Activated CD4-positive, alpha-beta T cell treated with anti-CD3 and anti-CD28 coated beads for 36 hours (primary cell): ENCODE results near the gene PHF21B. TPM values are rescaled to one million over a fixed set of nuclear protein-coding genes. Genes with fewer than 3 reads are reported as not detected.
A peak's percentile ranks its signal among the peaks of the same experiment; 100 is the strongest.

Source experiments
- ATAC-seq: fragments of 200-7000 bp; cut with Tn5 transposase; one replicate; pipeline ENCODE4 v1.10.0; 2021; ENCODE audit warnings: mild to moderate bottlenecking, moderate library complexity
- CTCF ChIA-PET: fragments of 350-600 bp; sonication (Branson Sonifier 250); formaldehyde crosslinking; loops from one replicate; lab custom pipeline; 2021; ENCODE audit warnings: antibody characterized with exemption; lab: Charles Lee
- POLR2A ChIA-PET: fragments of 350-600 bp; sonication (Branson Sonifier 250); formaldehyde crosslinking; loops from one replicate; lab custom pipeline; 2021; ENCODE audit warnings: antibody characterized with exemption, inconsistent platforms; lab: Charles Lee
- DNase-seq: peaks from one replicate; pipeline ENCODE4 v3.0.0-alpha.2; 2020
- H3K27ac Mint-ChIP-seq: one replicate; pipeline ENCODE4 v1.8.0; 2021; ENCODE audit warnings: mixed read lengths
- H3K27me3 Mint-ChIP-seq: one replicate; pipeline ENCODE4 v1.8.0; 2021; ENCODE audit warnings: mixed read lengths
- H3K36me3 Mint-ChIP-seq: one replicate; pipeline ENCODE4 v1.8.0; 2021; ENCODE audit warnings: low read depth, mixed read lengths
- H3K4me1 Mint-ChIP-seq: one replicate; pipeline ENCODE4 v1.8.0; 2021; ENCODE audit warnings: mixed read lengths
- H3K4me3 Mint-ChIP-seq: one replicate; pipeline ENCODE4 v1.8.0; 2021; ENCODE audit warnings: mild to moderate bottlenecking, moderate library complexity, mixed read lengths
- H3K9me3 Mint-ChIP-seq: one replicate; pipeline ENCODE4 v1.8.0; 2021; ENCODE audit warnings: low read depth, mixed read lengths
- intact Hi-C, 2 experiments: fragments of 100-400 bp; cut with DNase I in 1 of 2; cut with micrococcal nuclease in 1 of 2; formaldehyde crosslinking; loops; one replicate each; pipeline versions ENCODE4 v1.14.2 to v1.15.1; 2022 to 2024; cut with DNase I, micrococcal nuclease
- total RNA-seq, 2 experiments: library from RNA; stranded (reverse); gene quantifications; one replicate each; pipeline ENCODE4 v1.2.3, GENCODE V29; 2021

PHF21B gene
- total RNA-seq, 2 experiments from 2014 or later: not detected

- intact Hi-C loops: no loop called here
- H3K9me3 Mint-ChIP-seq: no peaks in the 10 kb centered on the region
- ChIA-PET POLR2A (no interaction called here), CTCF (no interaction called here)
- no peak overlapping the region for H3K4me3 Mint-ChIP-seq
- H3K27ac Mint-ChIP-seq: no peak overlapping the region
- ATAC-seq (no peak), DNase-seq (no peak)
- no peaks in the 10 kb centered on the region for H3K4me1 Mint-ChIP-seq
- H3K36me3 Mint-ChIP-seq: no peaks in the 10 kb centered on the region
- no peaks in the 10 kb centered on the region for H3K27me3 Mint-ChIP-seq
Measured at GRCh38 chr22:44884968-44885805, 124.6 kb downstream of the PHF21B start.

DNA sequence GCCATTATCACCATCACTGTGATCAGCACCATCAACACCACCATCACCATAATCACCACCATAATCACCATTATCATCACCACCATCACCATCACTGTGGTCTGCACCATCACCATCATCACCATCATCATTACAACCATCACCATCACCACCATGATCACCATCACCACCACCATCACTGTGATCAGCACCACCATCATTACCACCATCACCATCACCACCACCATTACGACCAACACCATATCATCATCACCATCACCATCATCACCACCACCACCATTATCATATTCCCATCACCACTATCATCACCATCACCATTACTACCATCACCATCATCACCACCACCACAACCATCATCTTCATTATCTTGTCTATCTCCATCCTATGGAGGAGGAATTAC, 125.2 kb downstream of the PHF21B start:
- Mint-ChIP-seq H3K4me1 (no peaks in the 10 kb centered on the region), H3K9me3 (no peaks in the 10 kb centered on the region), H3K27ac (no peak overlapping the region), H3K27me3 (no peaks in the 10 kb centered on the region), H3K36me3 (no peaks in the 10 kb centered on the region), H3K4me3 (no peak overlapping the region)
- POLR2A ChIA-PET: no interaction called here
- ATAC-seq (no peak), DNase-seq (no peak)
- intact Hi-C loops: no loop called here
- CTCF ChIA-PET: no interaction called here

- Mint-ChIP-seq H3K4me1 (no peaks in the 10 kb centered on the region), H3K27me3 (no peaks in the 10 kb centered on the region), H3K4me3 (no peak overlapping the region), H3K9me3 (no peaks in the 10 kb centered on the region), H3K27ac (no peak overlapping the region), H3K36me3 (no peaks in the 10 kb centered on the region)
- intact Hi-C loops: no loop called here
- POLR2A ChIA-PET: no interaction called here
- ATAC-seq: no peak
- DNase-seq: no peak
- CTCF ChIA-PET: no interaction called here
Measured at GRCh38 chr22:44883011-44883421, 126.8 kb downstream of the PHF21B start.

DNA sequence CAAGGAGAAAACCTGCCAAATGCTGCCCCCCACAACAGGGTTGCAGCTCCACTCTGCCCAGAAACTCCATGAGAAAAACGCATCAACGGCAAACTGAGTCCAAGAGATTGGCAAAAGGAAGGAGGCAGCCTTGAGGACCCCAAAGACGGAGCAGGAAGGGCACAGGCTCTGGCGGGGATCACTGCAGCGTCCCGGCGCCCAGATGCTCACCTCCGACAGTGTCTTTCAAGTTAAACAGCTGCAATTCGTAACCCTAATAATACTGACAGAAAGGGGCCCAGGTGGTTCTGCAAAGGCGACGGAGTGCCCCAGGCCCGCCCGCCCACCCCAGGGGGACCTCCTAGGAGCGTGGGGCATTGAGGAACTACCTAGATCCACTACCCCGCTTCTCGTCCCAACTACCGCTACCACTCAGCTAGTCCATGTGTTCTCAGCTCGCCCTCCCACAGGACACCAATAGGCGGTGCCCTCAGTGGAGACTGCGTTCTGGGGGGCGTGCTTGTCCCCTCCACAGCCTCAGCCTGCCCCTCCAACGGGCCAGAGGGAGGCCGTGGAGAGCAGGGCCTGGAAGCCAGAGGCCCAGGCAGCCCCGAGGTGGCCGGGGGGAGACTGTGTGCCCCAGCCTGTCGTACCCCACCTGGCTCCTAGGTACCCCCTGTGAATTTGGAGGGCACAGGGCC, 127.4 kb downstream of the PHF21B start:
- DNase-seq (no peak), ATAC-seq (no peak)
- Mint-ChIP-seq H3K27ac (no peak overlapping the region), H3K4me1 (no peaks in the 10 kb centered on the region), H3K27me3 (no peaks in the 10 kb centered on the region), H3K9me3 (peaks cover 2% of the 10 kb centered on the region), H3K36me3 (no peaks in the 10 kb centered on the region), H3K4me3 (no peak overlapping the region)
- ChIA-PET CTCF (no interaction called here), POLR2A (no interaction called here)
- intact Hi-C loops: no loop called here

DNA sequence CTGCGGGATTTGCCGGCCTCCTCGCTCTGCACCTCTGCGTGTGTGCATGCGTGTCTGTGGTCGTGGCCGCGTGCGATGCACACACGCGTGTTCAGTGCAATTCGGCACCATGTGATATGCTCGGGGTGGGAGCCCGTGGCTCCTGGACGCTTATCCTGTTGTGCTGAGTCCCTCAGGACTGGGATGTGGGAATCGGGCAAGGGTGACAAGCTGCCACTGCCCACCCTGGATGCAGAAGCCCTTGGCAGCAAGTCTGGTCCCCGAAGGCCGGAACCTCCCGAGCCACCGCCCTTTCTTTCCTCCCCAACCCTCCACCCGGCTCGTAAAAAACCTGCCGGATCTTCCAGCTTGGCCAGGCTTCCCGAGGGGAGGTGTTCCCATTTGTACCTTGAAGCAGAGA, 128.2 kb downstream of the PHF21B start:
- ChIA-PET CTCF (no interaction called here), POLR2A (no interaction called here)
- H3K27me3 Mint-ChIP-seq: no peaks in the 10 kb centered on the region
- intact Hi-C loops: no loop called here
- no peak overlapping the region for H3K27ac Mint-ChIP-seq
- no peak overlapping the region for H3K4me3 Mint-ChIP-seq
- ATAC-seq (no peak), DNase-seq (no peak)
- no peaks in the 10 kb centered on the region for H3K4me1 Mint-ChIP-seq
- H3K9me3 Mint-ChIP-seq: peaks cover 3% of the 10 kb centered on the region
- no peaks in the 10 kb centered on the region for H3K36me3 Mint-ChIP-seq

DNA sequence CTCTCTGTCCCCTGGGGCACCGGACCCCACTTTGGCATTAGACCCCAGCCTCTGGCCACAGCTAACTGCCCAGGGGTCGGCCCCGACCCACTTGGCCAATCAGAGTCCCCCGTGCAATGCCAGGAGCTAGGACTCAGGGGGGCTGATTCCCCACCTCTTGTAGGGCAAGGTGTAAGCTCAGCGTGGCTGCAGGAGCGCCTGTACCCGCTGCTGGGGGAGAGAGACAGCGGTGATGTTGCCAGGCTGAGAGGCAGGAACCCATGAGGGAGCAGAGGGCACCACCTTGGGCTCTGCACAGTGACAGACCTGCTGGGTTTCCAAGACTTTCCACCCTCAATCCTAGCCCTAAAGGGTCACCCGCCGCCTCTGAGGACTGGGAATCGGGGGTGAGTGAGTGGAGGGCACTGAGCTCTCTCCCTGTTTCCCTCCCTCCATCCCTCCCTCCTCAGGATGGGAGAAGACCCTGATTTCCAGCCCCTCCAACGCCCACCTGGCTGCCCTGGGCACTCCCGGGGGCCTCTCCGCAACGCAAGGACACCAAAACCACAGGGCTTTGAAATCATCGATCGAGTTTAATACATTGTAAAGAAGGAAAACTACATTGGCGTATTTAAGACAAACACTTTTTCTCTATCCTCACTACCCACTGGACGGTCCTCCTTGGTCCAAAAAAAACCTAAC, 129.1 kb downstream of the PHF21B start:
- CTCF ChIA-PET: no interaction called here
- intact Hi-C loops: no loop called here
- no peaks in the 10 kb centered on the region for H3K4me1 Mint-ChIP-seq
- DNase-seq: no peak
- no peak overlapping the region for H3K27ac Mint-ChIP-seq
- H3K27me3 Mint-ChIP-seq: no peaks in the 10 kb centered on the region
- POLR2A ChIA-PET: no interaction called here
- no peaks in the 10 kb centered on the region for H3K36me3 Mint-ChIP-seq
- no peak for ATAC-seq
- no peak overlapping the region for H3K4me3 Mint-ChIP-seq
- H3K9me3 Mint-ChIP-seq: peaks cover 5% of the 10 kb centered on the region

DNA sequence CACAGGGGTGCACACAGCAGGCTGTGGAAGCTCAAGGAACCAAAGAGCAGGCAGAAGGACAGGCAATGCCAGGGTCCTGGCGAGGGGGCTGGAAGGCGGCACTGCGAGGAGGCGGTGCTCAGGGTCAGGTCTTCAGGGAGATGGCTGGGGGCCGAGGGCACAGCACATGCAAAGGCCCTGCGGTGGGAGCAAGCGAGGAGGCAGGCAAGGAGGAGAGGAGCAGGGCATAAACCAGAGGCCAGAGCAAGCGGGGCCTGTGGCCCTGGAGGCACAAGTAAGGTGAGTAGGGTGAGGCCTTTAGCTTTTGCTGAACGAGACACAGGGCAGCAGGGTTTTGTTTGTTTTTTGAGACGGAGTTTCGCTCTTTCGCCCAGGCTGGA, 130.5 kb downstream of the PHF21B start:
- ATAC-seq: no peak
- no peaks in the 10 kb centered on the region for H3K36me3 Mint-ChIP-seq
- ChIA-PET CTCF (no interaction called here), POLR2A (no interaction called here)
- no peak overlapping the region for H3K27ac Mint-ChIP-seq
- no peak overlapping the region for H3K4me3 Mint-ChIP-seq
- intact Hi-C loops: no loop called here
- no peaks in the 10 kb centered on the region for H3K4me1 Mint-ChIP-seq
- H3K9me3 Mint-ChIP-seq: peaks cover 5% of the 10 kb centered on the region
- no peaks in the 10 kb centered on the region for H3K27me3 Mint-ChIP-seq
- DNase-seq: no peak

DNA sequence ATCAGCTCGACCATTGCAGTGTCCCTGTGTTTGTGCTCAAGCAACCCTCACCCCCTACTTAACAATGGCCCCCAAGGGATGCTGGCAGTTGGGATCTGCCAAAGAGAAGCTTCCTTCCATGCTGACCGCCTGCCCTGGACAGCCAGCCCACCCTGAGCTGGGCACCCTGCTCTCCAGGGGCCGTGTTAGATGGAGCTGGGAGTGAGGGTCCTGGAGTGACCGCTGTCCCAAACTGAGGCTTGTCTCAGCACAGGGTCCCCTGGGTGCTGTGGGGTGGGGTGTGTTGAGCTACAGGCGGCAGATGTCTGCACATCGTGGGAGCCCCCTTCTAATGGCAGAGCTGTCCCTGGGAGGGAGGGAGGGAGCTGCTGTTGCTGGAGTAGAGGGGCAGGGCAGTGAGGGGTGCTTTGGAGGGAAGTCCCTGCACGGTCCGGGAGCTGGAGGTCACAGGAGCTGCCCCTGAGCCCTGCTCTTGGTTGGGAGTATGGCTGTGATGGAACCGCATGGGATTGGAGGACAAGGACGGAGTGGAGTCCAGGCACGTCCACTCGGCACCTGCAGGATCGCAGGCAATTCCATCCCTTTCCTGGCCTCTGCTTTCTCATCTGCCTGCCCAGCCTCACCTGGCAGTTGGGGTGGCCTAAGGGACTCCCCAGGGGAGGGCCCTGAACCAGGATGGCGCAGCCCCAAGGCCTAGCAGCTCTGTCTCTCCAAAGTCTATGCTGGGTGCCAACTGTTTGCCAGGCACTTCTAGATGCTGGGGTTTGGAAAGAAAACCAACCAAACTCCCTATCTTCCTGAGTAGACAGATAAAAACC, 131.1 kb downstream of the PHF21B start:
- DNase-seq (no peak), ATAC-seq (no peak)
- CTCF ChIA-PET: no interaction called here
- no peak overlapping the region for H3K4me3 Mint-ChIP-seq
- intact Hi-C loops: no loop called here
- POLR2A ChIA-PET: no interaction called here
- H3K27me3 Mint-ChIP-seq: no peaks in the 10 kb centered on the region
- H3K4me1 Mint-ChIP-seq: no peaks in the 10 kb centered on the region
- H3K36me3 Mint-ChIP-seq: no peaks in the 10 kb centered on the region
- H3K27ac Mint-ChIP-seq: no peak overlapping the region
- peaks cover 5% of the 10 kb centered on the region for H3K9me3 Mint-ChIP-seq

GRCh38 chr22:44876921-44877320, 132.9 kb downstream of the PHF21B start:
- ChIA-PET POLR2A (no interaction called here), CTCF (no interaction called here)
- no peak for DNase-seq
- H3K4me3 Mint-ChIP-seq: no peak overlapping the region
- peaks cover 7% of the 10 kb centered on the region for H3K9me3 Mint-ChIP-seq
- no peak overlapping the region for H3K27ac Mint-ChIP-seq
- ATAC-seq: no peak
- intact Hi-C loops: no loop called here
- H3K36me3 Mint-ChIP-seq: no peaks in the 10 kb centered on the region
- no peaks in the 10 kb centered on the region for H3K4me1 Mint-ChIP-seq
- H3K27me3 Mint-ChIP-seq: peaks cover 3% of the 10 kb centered on the region

DNA sequence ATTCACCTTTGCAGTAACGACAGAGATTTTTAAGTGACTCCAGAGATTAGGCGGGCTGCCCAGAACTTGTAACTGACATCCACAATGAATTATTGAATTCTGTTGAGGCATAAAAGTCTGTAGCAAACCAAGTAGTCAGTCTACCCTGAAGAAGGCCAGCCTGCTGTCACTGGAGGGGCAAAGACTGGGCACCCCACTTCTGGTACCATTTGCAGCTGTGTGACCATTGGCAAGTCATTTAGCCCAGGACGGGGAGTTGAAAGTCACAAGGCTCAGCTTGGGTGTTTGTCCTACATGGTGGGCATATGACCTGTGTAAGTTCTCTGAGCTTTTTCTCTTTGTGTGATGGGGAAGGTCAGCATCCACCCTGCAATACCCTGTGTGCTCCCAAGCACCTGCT, 138.0 kb downstream of the PHF21B start:
- peaks cover 11% of the 10 kb centered on the region for H3K27me3 Mint-ChIP-seq
- ATAC-seq: no peak
- intact Hi-C loops: no loop called here
- H3K4me3 Mint-ChIP-seq: no peak overlapping the region
- peaks cover 10% of the 10 kb centered on the region for H3K9me3 Mint-ChIP-seq
- no peaks in the 10 kb centered on the region for H3K36me3 Mint-ChIP-seq
- no peaks in the 10 kb centered on the region for H3K4me1 Mint-ChIP-seq
- no peak overlapping the region for H3K27ac Mint-ChIP-seq
- DNase-seq: no peak
- CTCF ChIA-PET: no interaction called here
- POLR2A ChIA-PET: no interaction called here

GRCh38 chr22:44870021-44870420, 139.8 kb downstream of the PHF21B start:
- Mint-ChIP-seq H3K9me3 (peaks cover 6% of the 10 kb centered on the region), H3K27ac (no peak overlapping the region), H3K27me3 (peaks cover 11% of the 10 kb centered on the region), H3K4me1 (no peaks in the 10 kb centered on the region), H3K4me3 (no peak overlapping the region), H3K36me3 (no peaks in the 10 kb centered on the region)
- intact Hi-C loops: no loop called here
- CTCF ChIA-PET: no interaction called here
- DNase-seq (peak; percentile 31), ATAC-seq (peak; percentile 42)
- POLR2A ChIA-PET: no interaction called here
